GM21381 (cell line): ENCODE data around the gene ODAD3.
"Not testable (repeated sequence)": the region's sequence is repeated elsewhere in the genome, so short reads cannot be mapped to it uniquely, and the experiment has no call there.

Source experiments
- ATAC-seq: cut with Tn5 transposase; IDR thresholded peaks from one replicate; pipeline ENCODE4 v1.9.1; 2021; ENCODE audit warnings: mild to moderate bottlenecking, moderate library complexity; ENCODE audit not compliant: unreplicated experiment

ODAD3 gene

GRCh38 chr19:11461453-11461852 lies 26.5 kb upstream of the ODAD3 start:
- no peak for ATAC-seq

DNA sequence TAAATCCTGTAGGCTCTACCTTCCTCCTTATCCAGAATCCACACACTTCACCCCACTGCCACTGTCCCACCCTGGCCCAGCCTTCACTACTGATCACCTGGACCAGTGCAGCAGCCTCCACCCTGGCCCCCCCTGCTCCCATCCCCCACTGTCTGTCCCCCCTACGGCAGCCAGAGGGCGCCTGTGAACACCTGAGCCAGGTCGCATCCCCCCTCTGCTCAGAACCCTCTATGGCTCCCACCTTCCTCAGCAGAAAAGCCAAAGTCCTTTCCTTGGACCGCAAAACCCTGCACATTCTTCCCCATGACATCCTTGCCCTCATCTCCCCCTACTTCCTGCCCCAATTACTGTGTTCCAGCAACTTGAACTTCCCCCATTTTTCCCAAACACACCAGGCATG lies 25.3 kb upstream of the ODAD3 start:
- ATAC-seq = no peak

DNA sequence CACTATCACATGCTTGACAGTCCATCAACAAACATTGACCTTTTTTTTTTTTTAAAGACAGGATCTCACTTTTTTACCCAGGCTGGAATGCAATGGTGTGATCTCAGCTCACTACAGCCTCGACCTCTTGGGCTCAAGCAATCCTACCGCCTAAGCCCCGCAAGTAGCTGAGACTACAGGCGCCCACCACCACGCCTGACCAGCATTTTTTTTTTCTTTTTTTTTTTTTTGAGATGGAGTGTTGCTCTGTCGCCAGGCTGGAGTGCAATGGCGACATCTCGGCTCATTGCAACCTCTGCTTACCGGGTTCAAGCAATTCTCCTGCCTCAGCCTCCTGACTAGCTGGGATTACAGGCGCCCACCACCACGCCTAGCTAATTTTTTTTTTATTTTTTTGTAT lies 24.0 kb upstream of the ODAD3 start:
- ATAC-seq = not testable (repeated sequence)

GRCh38 chr19:11458236-11458900 lies 23.4 kb upstream of the ODAD3 start:
- ATAC-seq = no peak

- ATAC-seq = no peak
Measured at GRCh38 chr19:11457831-11458230, 22.9 kb upstream of the ODAD3 start.

DNA sequence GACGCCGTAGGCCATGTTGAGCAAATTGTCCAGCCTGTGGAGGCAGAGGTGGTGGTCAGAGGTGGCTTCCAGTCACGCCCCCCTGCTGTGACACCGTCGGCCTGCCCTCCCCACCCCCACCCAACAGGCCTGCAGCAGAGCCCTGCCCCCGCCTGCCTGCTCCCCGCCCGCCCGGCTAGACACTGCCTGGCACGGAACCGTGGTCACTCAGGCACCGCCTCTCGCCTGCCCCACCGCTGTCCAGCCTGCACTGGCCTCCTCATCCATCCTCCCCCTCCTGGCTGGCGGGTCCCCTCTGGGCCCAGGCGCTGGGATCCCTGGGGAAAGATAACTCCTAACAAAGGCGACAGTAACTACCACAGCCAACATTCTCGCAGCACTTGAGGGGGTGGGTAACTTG lies 22.2 kb upstream of the ODAD3 start:
- no peak for ATAC-seq

DNA sequence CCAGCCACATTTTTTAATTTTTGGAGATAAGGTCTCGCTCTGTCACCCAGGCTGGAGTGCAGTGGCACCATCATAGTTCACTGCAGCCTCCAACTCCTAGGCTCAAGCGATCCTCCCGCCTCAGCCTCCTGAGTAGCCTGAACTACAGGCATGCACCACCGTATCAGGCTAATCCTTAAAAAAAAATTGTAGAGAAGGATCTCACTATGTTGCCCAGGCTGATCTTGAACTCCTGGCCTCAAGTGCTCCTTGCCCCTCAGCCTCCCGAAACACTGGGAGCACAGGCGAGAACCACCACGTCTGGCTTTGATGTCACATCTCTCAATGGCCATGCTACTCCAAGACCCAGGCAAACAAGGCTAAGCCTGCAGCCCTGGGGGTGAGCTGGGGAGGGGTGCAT lies 21.7 kb upstream of the ODAD3 start:
- ATAC-seq = no peak

GRCh38 chr19:11455233-11455554 lies 20.3 kb upstream of the ODAD3 start:
- not testable (repeated sequence) for ATAC-seq

DNA sequence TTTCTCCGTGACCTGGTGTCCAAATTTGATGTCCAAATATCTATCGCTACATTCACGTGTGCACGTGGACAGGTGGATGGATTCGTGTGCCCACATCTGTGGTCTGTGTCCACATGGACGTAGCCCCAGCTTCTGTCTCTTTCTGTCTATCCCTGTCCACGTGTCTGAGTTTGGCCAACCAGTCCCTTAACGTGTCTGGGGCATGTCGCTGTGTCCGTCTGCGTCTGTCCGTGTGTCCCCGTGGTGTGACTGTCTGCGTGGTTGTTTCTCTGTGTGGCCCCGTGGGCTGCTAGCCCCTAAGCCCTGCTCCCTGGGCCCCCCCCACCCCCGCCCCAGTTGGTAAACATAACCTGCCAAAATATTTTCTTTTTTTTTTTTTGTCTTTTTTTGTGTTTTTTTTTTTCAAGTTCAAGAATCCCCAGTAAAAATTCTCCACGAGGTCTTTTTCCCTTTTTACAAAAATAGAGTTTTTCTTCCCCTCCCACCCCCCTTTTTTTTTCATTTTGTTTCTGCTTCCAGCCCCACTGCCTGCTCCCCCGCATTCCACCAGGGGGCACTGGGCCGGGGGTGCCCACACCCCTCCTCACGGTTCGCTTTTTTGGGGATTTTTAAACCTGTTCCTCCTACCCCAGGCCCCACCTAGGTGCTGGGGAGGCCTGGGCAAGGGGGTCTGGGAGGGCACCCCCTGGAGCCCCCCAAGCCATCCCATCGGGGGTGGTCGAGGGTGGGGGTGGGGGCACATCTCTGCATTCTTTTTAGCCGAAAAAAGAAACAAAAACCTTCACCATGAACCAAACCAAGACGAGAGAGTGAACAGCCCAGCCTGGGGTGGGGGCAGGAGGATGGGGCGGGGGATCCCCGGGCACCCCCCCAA lies 18.8 kb upstream of the ODAD3 start:
- ATAC-seq = no peak

DNA sequence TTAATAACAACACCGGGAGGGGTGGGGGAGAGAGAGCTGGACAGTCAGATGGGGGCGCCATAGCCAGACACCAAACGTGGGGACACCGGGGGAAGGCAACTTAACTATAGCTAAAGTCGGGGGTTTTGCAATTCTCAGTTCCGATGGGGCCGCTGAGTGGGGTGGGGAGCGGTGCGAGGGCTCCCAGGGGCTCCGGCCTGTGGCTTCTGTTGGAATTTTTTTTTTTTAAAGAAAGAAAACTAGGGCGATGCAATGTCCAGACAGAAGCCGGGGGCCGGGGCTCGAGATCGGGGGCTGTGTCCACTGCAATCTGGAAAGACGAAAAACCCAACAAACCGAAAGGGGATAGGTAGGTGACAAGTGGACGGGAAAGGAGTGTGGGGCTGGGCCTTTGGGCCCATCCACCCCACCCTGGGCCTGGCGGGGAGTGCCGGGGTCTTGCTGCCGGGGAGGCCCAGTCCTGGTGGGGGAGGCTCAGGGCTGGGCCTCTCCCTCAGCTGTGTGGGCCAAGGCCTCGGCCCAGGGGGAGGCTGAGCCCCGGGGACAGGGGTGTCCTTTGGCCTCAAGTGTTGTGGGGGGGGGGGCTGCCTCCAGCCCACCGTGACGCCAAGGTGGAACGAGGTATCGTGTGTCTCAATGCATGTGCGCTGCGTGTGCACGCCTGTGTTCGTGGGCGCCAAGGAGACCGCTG lies 17.8 kb upstream of the ODAD3 start:
- no peak for ATAC-seq

- no peak for ATAC-seq
Measured at GRCh38 chr19:11451871-11452619, 17.1 kb upstream of the ODAD3 start.

DNA sequence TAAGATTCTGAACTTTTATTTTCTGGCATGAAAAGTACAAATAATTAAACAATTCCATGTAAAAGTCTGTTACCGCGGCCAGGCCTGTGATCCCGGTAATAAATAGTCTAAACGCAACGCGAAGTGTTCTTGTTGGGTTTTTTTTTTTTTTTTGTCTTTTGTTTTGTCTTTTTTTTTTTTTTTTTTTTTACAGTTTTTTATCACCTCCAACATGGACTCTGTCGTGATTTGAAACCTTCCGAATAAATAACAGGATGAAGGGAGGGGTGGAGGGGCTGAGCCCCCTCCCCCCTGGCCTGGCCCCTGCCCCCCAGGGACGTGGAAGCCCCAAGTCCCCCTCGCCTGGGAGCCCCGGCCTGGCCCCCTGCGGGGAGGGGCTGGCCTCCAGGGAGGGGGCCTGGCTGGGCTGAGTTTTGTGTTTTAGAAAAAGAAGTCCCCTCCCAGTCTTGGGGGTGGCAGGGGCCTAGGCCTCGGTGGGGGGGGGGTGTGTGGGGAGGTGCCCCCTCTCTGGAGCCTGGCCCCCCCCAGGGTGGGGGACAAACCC lies 16.5 kb upstream of the ODAD3 start:
- ATAC-seq = no peak

DNA sequence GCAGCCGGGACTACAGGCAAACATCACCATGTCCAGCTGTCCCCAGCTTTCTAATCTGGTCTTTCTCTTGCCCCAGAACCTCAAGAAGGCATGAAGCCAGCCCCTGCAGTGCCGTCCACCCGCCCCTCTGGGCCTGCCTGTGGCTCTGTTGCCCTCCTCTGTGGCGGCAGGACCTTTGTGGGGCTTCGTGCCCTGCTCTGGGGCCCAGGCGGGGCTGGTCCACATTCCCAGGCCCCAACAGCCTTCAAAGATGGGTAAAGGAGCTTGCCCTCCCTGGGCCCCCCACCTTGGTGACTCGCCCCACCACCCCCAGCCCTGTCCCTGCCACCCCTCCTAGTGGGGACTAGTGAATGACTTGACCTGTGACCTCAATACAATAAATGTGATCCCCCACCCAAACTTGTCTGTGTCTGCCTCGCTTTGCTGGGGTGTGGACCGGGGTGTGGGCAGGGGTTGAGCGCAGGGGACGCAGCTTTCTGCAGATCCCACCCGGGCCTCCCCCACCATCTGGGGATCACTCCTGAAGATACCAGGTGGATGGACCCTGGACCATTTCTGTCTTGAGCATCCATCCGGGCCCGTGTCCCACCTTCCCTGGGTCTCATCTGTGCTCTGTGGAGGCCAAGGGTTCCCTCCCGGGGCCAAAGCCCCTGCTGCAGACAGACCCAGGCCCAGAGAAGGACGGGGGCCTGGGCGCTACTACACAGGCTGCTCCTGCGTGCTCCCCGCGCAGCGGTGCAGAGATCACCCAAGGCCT lies 15.8 kb upstream of the ODAD3 start:
- ATAC-seq = no peak

GRCh38 chr19:11448923-11449554 lies 14.1 kb upstream of the ODAD3 start:
- ATAC-seq = no peak

DNA sequence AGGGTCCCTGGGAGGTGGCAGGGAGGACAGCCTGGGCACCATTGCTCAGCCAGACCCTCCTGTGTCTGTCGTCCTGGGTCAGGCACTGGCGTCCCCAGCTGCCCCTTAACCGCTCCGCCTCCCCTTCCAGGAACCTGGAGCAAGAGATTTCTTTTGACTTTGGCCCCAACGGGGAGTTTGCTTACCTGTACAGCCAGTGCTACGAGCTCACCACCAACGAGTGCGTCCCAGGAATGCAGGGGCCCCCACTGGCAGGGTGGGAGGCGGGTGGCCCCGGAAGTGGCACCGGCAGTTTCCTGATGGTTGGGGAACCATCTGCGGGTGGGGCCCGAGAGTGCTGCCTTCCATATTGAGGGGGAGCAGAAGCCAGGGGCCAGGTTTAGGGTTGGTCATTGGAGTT lies 13.5 kb upstream of the ODAD3 start:
- no peak for ATAC-seq

DNA sequence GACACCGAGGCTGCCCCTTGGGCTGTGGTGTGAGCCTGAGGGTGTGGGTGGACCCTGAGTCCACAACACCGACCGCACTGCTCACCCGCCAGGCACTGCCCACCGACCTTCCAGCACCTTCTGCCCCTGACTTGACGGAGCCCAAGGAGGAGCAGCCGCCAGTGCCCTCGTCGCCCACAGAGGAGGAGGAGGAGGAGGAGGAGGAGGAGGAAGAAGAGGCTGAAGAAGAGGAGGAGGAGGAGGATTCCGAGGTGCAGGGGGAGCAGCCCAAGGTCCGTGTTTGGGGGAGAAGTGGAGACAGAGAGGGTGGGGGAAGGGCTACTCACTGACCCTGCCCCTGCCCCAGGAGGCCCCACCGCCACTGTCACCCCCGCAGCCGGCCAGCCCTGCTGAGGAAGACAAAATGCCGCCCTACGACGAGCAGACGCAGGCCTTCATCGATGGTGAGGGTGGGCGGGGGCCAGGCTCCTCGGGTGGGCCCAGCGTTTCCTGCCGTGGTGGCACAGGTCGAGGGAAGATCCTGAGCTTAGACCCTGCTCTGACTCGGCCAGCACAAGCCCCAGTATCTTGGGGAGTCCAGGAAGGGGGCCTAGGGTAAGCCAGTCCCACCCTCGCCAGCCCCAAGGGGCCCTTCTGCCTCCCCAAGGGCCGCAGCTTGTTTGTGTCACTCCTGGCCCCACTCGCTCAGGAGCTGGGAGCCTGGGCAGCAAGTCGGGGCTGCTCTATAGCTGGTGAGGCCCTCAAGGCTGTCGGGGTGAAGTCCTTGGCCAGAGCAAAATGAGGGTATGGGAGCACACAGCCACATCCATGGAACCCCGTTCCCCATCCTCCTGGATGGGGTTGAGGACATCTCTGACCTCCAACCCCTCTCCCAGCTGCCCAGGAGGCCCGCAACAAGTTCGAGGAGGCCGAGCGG lies 12.7 kb upstream of the ODAD3 start:
- no peak for ATAC-seq

- no peak for ATAC-seq
Measured at GRCh38 chr19:11446652-11447301, 11.9 kb upstream of the ODAD3 start.

DNA sequence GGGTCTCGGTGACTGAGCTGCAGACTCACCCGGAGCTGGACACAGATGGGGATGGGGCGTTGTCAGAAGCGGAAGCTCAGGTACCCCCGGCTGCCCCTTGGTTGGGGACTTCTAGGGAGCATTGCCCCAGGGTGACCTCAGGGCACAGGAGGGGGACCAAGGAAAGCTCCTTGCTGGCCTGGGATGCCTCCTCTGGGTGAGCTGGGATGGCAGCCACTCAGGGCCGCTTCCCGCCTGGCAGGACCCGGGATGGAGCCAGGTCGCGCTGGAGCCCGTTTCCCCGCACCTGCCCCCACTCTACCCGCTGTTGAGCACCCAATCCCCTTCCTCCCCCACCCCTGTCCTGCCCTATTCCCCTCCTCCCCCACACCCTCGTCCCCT lies 11.3 kb upstream of the ODAD3 start:
- no peak for ATAC-seq
